Fibroblast of the aortic adventitia (primary cell): ENCODE measurements around the gene ANKRD26. TPM values are rescaled to one million over a fixed set of nuclear protein-coding genes. Genes with fewer than 3 reads are reported as not detected.

Source experiments
- DNase-seq: peaks from one replicate; pipeline ENCODE4 v3.0.0-alpha.2; 2010; ENCODE audit warnings: low read depth
- H3K4me3 ChIP-seq: 2 replicates; pipeline ENCODE4 v1.5.1; 2011; ENCODE audit warnings: low read depth, mild to moderate bottlenecking, control low read depth, low read length, moderate library complexity
- total RNA-seq: library from RNA; depleted of rRNA; stranded (reverse); fragments of >200 nt; gene quantifications from 2 replicates; pipeline ENCODE4 v1.2.3, GENCODE V29; 2012; ENCODE audit warnings: low replicate concordance
- TF ChIP-seq, protein P1 (sequence below): IDR thresholded peaks from 2 replicates; pipeline ENCODE4 v1.5.1; 2011; ENCODE audit warnings: mild to moderate bottlenecking, low read length, control low read depth, inconsistent platforms; ENCODE audit not compliant: insufficient read depth

The ANKRD26 gene
- total RNA-seq, 1 donor = 16.0 TPM

DNA sequence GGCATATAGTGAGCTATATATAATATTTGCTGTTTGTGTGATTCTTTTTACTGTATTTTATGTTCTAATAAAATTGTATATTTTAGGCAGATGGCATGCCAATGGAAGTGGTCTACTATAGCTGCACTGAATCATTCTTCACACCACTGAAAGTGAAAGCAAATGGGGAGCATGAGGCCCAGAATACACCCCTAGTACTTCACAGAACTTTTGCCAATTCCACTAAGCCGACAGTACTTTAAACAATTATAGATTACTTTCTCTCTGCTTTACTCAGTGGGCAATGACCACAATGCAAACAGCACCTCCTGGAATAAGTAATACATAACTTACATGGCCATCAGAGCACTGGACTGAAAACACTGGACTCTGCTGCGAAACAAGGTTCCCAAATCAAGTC lies 70.2 kb downstream of the ANKRD26 start:
- DNase-seq = no peak
- no peak overlapping the region for H3K4me3 ChIP-seq
- TF ChIP-seq, protein P1, sequence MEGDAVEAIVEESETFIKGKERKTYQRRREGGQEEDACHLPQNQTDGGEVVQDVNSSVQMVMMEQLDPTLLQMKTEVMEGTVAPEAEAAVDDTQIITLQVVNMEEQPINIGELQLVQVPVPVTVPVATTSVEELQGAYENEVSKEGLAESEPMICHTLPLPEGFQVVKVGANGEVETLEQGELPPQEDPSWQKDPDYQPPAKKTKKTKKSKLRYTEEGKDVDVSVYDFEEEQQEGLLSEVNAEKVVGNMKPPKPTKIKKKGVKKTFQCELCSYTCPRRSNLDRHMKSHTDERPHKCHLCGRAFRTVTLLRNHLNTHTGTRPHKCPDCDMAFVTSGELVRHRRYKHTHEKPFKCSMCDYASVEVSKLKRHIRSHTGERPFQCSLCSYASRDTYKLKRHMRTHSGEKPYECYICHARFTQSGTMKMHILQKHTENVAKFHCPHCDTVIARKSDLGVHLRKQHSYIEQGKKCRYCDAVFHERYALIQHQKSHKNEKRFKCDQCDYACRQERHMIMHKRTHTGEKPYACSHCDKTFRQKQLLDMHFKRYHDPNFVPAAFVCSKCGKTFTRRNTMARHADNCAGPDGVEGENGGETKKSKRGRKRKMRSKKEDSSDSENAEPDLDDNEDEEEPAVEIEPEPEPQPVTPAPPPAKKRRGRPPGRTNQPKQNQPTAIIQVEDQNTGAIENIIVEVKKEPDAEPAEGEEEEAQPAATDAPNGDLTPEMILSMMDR = no peak

- TF ChIP-seq, protein P1 = no peak
- H3K4me3 ChIP-seq = no peak overlapping the region
- no peak for DNase-seq
Observed at GRCh38 chr10:27022048-27022447, 78.2 kb downstream of the ANKRD26 start.

GRCh38 chr10:27020243-27020642 lies 80.1 kb downstream of the ANKRD26 start:
- TF ChIP-seq, protein P1 = no peak
- no peak overlapping the region for H3K4me3 ChIP-seq
- DNase-seq = no peak

- TF ChIP-seq, protein P1 = no peak
- H3K4me3 ChIP-seq = no peak overlapping the region
- DNase-seq = peak; percentile 12
Observed at GRCh38 chr10:27019827-27020226, 80.5 kb downstream of the ANKRD26 start.

- no peak overlapping the region for H3K4me3 ChIP-seq
- DNase-seq = no peak
- TF ChIP-seq, protein P1 = no peak
Observed at GRCh38 chr10:26997610-26998009, 102.7 kb downstream of the ANKRD26 start.

DNA sequence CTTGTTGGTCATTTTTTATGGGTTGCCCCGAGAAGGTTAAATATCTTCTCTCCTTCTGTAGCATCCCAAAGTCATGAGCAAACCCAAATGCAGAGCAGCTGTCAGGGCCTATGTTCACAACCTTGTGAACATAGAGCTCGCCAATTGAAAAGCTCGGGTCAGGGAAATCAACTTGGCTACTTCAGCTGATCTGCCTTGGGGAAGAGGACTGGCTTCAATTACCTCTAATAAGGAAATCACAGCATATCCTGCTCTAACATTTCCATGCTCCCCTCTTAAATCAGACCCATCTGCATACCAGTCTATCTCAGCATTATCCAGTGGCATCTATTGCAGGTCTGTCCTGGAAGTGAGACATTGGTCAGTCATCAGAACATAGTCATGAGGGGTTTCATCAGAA lies 105.6 kb downstream of the ANKRD26 start:
- no peak overlapping the region for H3K4me3 ChIP-seq
- no peak for DNase-seq
- TF ChIP-seq, protein P1 = no peak

- TF ChIP-seq, protein P1 = no peak
- H3K4me3 ChIP-seq = no peak overlapping the region
- DNase-seq = no peak
Observed at GRCh38 chr10:26987851-26988250, 112.4 kb downstream of the ANKRD26 start.
